ENCODE data around the gene CCDC136.

The CCDC136 gene

GRCh38 chr7:128791121-128791971, at the start of gene CCDC136:
Gene CCDC136, plus strand, starts transcription at chr7:128791968. Its CDS starts 444 bp downstream, at chr7:128792412.
- peak; percentile 70 for DNase-seq

- DNase-seq: peak; percentile 72
These were observed 49.6 kb upstream of the CCDC136 start for GRCh38 chr7:128742206-128742605.

- DNase-seq: no peak
These were observed 48.5 kb upstream of the CCDC136 start for GRCh38 chr7:128743112-128743772.

- no peak for DNase-seq
These were observed 47.3 kb upstream of the CCDC136 start for GRCh38 chr7:128744366-128744905.

GRCh38 chr7:128745706-128746105, 46.1 kb upstream of the CCDC136 start:
- no peak for DNase-seq

- DNase-seq: no peak
These were observed 44.3 kb upstream of the CCDC136 start for GRCh38 chr7:128747327-128748079.

- no peak for DNase-seq
These were observed 39.5 kb upstream of the CCDC136 start for GRCh38 chr7:128752251-128752650.

GRCh38 chr7:128755075-128755818, 36.5 kb upstream of the CCDC136 start:
- DNase-seq: no peak

- DNase-seq: peak; percentile 96
These were observed 35.8 kb upstream of the CCDC136 start for GRCh38 chr7:128755819-128756476.

- DNase-seq: peak; percentile 53
These were observed 34.6 kb upstream of the CCDC136 start for GRCh38 chr7:128757203-128757602.

- no peak for DNase-seq
These were observed 33.2 kb upstream of the CCDC136 start for GRCh38 chr7:128758553-128758952.

- DNase-seq: no peak
These were observed 32.5 kb upstream of the CCDC136 start for GRCh38 chr7:128759242-128759641.

- no peak for DNase-seq
These were observed 28.2 kb upstream of the CCDC136 start for GRCh38 chr7:128763541-128763940.

- no peak for DNase-seq
These were observed 24.2 kb upstream of the CCDC136 start for GRCh38 chr7:128767475-128768110.

GRCh38 chr7:128770233-128770632, 21.5 kb upstream of the CCDC136 start:
- no peak for DNase-seq

GRCh38 chr7:128773604-128774003, 18.2 kb upstream of the CCDC136 start:
- no peak for DNase-seq

GRCh38 chr7:128774029-128774689, 17.6 kb upstream of the CCDC136 start:
- no peak for DNase-seq

GRCh38 chr7:128774921-128775320, 16.8 kb upstream of the CCDC136 start:
- DNase-seq: no peak

GRCh38 chr7:128775744-128776474, 15.9 kb upstream of the CCDC136 start, which contains the start of gene OPN1SW:
Gene OPN1SW, minus strand, starts transcription at chr7:128775794. Its CDS starts 13 bp downstream, at chr7:128775781.
- no peak for DNase-seq

Data from fibroblast of skin of right biceps (primary cell).